HFFc6 (cell line): Measurements from ENCODE around the gene NCOA1. TPM values are rescaled to one million over a fixed set of nuclear protein-coding genes. Genes with fewer than 3 reads are reported as not detected.
"Not testable (repeated sequence)": the region's sequence is repeated elsewhere in the genome, so short reads cannot be mapped to it uniquely, and the experiment has no call there.

Source experiments
- DNase-seq: peaks from one replicate; pipeline ENCODE4 v3.0.0-alpha.2; 2018
- H3K27ac Mint-ChIP-seq: 2 replicates; pipeline ENCODE4 v1.8.0; 2020; ENCODE audit warnings: mild to moderate bottlenecking, mixed read lengths
- H3K27me3 Mint-ChIP-seq: 2 replicates; pipeline ENCODE4 v1.8.0; 2021; ENCODE audit warnings: mild to moderate bottlenecking, moderate library complexity, mixed read lengths; ENCODE audit not compliant: insufficient read depth
- H3K36me3 Mint-ChIP-seq: 2 replicates; pipeline ENCODE4 v1.8.0; 2021; ENCODE audit warnings: low read depth, mixed read lengths
- H3K4me1 Mint-ChIP-seq: 2 replicates; pipeline ENCODE4 v1.8.0; 2020; ENCODE audit warnings: low read depth, mixed read lengths
- H3K4me3 Mint-ChIP-seq: 2 replicates; pipeline ENCODE4 v1.8.0; 2020; ENCODE audit warnings: mild to moderate bottlenecking, moderate library complexity, mixed read lengths
- H3K9me3 Mint-ChIP-seq: 2 replicates; pipeline ENCODE4 v1.8.0; 2020; ENCODE audit warnings: mild to moderate bottlenecking, mixed read lengths
- total RNA-seq, 6 experiments: library from RNA; stranded (reverse); fragmentation: NEBNext Ultra II Directional; extraction: Animal tissue kit (Norgen Biotek cat#: 25700); gene quantifications; 2 replicates in 1 of 6; 3 replicates in 5 of 6; pipeline ENCODE4 v1.2.3, GENCODE V29; 2021
- TF ChIP-seq, protein P1 (sequence below): fragments of 200-600 bp; sonication (generic); IDR thresholded peaks from 2 replicates; pipeline ENCODE4 v1.5.0; 2021; ENCODE audit warnings: antibody characterized with exemption, mild to moderate bottlenecking

Gene NCOA1
- total RNA-seq, 6 experiments from 2014 or later: 8.6 to 11.2 (median 10.7) TPM

DNA sequence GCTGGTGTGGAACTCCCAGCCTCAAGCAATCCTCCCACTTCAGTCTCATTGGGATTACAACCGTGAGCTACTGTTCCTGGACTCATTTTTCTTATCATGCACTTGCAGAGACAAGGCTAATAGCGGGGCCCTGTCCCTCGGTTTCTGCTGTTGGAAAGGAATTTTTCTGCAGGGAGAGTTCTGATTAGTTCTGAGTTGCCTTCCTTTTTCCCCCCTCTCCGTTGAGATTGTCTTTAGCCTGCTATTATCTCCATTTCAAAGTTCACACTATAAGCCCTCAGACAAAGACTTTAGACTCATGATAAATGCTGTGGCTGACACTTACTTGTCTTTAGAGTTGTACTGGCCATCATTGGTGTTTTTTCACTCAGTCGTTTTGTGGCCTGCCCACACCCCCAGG is 97.2 kb downstream of the NCOA1 start:
- no peaks in the 10 kb centered on the region for H3K4me1 Mint-ChIP-seq
- H3K27ac Mint-ChIP-seq: no peak overlapping the region
- TF ChIP-seq, protein P1, sequence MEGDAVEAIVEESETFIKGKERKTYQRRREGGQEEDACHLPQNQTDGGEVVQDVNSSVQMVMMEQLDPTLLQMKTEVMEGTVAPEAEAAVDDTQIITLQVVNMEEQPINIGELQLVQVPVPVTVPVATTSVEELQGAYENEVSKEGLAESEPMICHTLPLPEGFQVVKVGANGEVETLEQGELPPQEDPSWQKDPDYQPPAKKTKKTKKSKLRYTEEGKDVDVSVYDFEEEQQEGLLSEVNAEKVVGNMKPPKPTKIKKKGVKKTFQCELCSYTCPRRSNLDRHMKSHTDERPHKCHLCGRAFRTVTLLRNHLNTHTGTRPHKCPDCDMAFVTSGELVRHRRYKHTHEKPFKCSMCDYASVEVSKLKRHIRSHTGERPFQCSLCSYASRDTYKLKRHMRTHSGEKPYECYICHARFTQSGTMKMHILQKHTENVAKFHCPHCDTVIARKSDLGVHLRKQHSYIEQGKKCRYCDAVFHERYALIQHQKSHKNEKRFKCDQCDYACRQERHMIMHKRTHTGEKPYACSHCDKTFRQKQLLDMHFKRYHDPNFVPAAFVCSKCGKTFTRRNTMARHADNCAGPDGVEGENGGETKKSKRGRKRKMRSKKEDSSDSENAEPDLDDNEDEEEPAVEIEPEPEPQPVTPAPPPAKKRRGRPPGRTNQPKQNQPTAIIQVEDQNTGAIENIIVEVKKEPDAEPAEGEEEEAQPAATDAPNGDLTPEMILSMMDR: no peak
- H3K4me3 Mint-ChIP-seq: no peak overlapping the region
- no peaks in the 10 kb centered on the region for H3K27me3 Mint-ChIP-seq
- no peaks in the 10 kb centered on the region for H3K36me3 Mint-ChIP-seq
- no peaks in the 10 kb centered on the region for H3K9me3 Mint-ChIP-seq
- DNase-seq: no peak

DNA sequence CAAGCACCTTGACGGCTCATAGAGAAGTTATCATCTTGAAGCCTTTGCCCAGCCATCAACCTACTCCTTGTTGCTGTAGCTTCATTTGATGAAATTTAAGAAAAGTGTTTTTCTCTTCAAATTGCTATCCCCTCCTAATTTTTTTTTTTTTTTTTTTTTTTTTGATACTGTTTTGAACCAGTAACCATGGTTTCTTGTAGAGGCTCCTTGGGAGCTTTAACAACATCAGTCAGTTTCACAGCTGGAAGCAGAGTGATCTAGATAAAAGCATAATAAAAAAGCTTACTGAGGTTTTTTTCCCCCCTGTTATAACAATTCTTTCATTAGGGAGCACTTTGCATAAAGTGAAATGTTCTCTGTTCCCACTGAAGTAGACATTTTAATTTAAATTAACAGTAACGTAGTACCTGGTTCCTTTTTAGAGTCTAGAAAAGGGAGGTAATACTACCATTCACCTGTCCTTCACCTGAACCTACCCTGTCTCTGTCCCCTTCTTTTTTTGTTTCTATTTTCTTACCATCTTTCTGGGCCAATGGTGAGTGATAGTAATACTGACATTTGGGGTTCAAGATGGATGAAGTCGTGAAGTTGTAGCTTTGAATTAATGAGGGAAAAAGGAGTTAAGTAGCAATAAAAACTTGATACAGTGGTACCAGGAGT is 101.5 kb downstream of the NCOA1 start:
- H3K4me3 Mint-ChIP-seq: no peak overlapping the region
- peaks cover 8% of the 10 kb centered on the region for H3K4me1 Mint-ChIP-seq
- DNase-seq: no peak
- H3K27me3 Mint-ChIP-seq: no peaks in the 10 kb centered on the region
- no peaks in the 10 kb centered on the region for H3K9me3 Mint-ChIP-seq
- H3K27ac Mint-ChIP-seq: no peak overlapping the region
- no peaks in the 10 kb centered on the region for H3K36me3 Mint-ChIP-seq
- TF ChIP-seq, protein P1: no peak

DNA sequence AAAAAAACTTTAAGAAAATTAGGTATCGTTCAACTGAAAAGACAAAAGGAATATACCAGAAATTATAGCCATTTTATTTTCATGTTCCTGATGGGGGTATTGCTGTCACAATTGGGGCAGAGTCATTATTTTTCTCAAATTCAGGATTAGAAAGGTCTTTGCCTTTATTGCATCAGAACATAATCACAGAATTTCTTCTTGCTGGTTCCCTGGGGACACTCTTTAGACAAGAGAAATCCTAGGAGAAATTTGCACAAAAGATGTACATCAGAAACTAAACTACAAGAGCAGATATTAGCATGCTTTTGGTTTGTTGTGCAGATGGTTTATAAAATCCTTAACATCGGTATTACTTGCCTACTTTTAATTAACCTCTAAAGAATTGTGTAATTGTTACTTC is 103.2 kb downstream of the NCOA1 start:
- Mint-ChIP-seq H3K4me3 (no peak overlapping the region), H3K27me3 (no peaks in the 10 kb centered on the region), H3K27ac (no peak overlapping the region), H3K36me3 (no peaks in the 10 kb centered on the region), H3K9me3 (no peaks in the 10 kb centered on the region), H3K4me1 (peaks cover 9% of the 10 kb centered on the region)
- TF ChIP-seq, protein P1: no peak
- DNase-seq: no peak

DNA sequence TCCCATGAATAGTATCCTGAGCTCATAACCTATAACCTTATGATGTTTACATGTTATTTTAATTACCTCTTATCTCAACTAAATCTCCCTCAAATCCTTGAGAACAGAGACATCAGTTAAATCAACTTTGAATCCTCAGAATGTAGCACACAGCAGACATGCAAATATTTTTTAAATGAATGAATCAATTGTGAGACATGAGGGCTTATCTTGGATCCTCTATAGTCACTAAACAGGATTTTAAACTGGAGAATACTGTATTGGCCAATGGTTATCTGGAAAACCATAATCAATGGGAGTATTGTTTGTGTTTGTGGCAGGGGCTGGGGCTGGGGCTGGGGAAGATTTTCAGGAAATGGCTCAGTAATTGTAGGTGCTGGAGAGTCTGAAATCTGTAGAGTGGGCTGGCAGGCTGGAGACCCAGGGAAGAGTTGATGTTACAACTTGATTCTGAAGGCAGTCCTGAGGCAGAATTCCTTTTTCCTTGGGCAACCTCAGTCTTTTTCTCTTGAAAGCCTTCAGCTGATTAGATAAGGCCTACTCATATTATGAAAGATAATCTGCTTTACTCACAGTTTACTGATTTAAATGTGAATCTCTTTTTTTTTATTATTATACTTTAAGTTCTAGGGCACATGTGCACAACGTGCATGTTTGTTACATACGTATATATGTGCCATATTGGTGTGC is 106.3 kb downstream of the NCOA1 start:
- DNase-seq: no peak
- TF ChIP-seq, protein P1: no peak
- no peaks in the 10 kb centered on the region for H3K36me3 Mint-ChIP-seq
- H3K4me1 Mint-ChIP-seq: peaks cover 9% of the 10 kb centered on the region
- H3K4me3 Mint-ChIP-seq: no peak overlapping the region
- no peak overlapping the region for H3K27ac Mint-ChIP-seq
- no peaks in the 10 kb centered on the region for H3K27me3 Mint-ChIP-seq
- no peaks in the 10 kb centered on the region for H3K9me3 Mint-ChIP-seq

DNA sequence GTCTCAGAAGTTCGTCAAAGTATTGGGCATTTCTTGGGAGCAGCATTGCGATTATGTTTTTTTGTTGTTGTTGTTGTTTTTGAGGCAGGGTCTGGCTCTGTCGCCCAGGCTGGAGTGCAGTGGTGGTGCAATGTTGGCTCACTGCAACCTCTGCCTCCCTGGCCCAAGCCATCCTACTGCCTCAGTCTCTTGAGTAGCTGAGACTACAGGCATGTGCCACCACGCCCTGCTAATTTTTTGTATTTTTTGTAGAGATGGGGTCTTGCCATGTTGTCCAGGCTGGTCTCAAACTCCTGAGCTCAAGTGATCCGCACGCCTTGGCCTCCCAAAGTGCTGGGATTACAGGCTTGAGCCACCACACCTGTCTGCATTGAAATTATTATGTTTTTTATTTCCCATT is 109.1 kb downstream of the NCOA1 start:
- H3K4me3 Mint-ChIP-seq, H3K27ac Mint-ChIP-seq, H3K4me1 Mint-ChIP-seq, H3K27me3 Mint-ChIP-seq, DNase-seq, H3K9me3 Mint-ChIP-seq, H3K36me3 Mint-ChIP-seq: not testable (repeated sequence)

DNA sequence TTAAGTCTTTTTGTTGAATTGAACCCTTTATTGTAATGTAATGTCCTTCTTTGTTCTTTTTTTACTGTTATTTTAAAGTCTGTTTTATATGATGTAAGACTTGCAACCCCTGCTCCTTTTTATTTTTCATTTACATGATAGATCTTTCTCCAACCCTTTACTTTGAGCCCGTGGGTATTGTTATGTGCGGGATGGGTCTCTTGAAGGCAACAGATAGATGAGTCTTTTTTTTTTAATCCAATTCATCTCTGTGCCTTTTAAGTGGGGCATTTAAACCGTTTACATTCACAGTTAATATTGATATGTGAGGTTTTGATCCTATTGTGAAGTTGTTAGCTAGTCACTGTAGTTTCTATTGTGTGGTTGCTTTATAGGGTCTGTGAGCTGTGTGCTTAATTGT is 120.6 kb downstream of the NCOA1 start:
- Mint-ChIP-seq H3K36me3 (no peaks in the 10 kb centered on the region), H3K4me3 (no peak overlapping the region), H3K4me1 (peaks cover 16% of the 10 kb centered on the region), H3K27me3 (peaks cover 2% of the 10 kb centered on the region), H3K27ac (no peak overlapping the region), H3K9me3 (no peaks in the 10 kb centered on the region)
- TF ChIP-seq, protein P1: no peak
- DNase-seq: no peak
